DMS114 treated with DMSO at 0.1 percent for 48 hours (cell line): ENCODE results near the gene KRTAP10-8.
"Not testable (repeated sequence)": the region's sequence is repeated elsewhere in the genome, so short reads cannot be mapped to it uniquely, and the experiment has no call there.

Experiments used
- DNase-seq: peaks from one replicate; lab custom pipeline; 2025; ENCODE audit not compliant: unreplicated experiment; lab: John Stamatoyannopoulos, UW

KRTAP10-8 gene

DNA sequence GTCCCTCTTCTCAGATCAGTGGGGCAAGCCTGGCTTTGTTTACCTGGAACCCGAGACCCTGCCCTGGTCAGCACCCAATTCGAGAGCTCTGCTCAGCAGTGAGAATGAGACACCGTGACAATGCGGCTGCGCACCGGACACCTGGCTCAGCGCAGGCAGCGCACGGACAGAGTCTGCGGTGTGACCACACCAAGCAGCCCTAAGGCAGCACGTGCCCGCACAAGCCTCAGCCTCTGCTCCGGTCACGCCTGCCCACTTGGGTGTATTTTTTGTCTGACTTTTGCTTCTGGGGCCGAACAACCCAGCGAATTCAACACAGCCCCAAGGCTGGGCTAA is 4.7 kb downstream of the KRTAP10-8 start:
- no peak for DNase-seq

DNA sequence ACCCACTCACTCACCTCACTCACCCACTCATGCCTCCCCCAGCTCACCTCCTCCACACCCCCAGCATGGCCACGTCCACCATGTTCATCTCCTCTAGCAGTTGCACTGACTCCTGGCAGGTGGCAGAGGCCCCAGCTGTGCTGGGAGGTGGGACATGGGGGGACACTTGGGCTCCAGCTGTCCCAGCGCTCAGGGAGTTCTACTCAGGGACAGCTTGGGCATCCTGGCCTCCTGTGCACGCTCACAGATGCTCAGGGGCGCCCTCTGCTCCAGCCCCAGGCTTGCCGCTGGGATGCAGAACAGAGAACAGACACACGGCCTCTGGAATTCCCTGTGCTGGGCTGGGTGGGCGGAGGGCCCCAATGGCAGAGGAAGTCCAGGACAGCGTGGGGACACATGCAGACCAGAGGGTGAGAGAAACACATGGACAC is 5.2 kb downstream of the KRTAP10-8 start:
- no peak for DNase-seq

DNA sequence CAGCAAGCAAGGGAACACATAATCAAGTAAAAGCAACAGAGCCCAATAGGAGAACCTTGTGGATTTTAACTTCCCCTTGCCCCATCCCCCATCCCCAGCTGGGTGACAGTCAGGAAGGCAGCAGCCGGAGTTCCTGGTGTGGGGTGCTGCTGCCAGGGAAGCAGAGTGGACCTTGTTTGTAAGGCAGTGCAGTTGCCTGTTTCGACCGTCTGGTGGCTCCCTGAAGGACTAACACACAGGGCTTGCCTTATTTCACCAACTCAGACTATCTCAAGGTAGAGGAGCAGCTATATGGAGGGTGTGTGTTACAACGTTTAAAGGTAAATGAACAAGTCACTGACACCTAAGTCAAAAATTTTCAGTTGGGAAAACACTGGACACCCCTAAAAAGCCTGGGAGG is 6.6 kb downstream of the KRTAP10-8 start:
- DNase-seq, result no peak

DNA sequence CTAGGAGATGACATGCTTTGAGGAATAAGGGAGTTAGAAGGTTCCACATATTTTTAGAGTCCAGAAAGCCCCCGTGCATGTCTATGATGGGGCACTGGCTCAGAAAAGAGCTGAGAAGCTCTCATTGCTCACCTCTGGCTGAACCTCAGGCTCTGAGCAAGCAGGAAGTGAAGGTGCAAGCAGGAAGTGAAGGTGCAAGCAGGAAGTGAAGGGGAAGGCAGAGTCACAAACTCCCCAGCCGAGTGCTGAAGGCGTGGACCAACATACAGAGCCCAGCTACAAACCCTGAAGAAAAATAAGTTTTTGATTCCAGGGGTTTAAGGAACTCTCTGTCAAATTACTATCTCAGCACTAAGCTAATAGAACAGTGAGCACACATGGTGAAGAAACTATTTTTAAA is 7.0 kb downstream of the KRTAP10-8 start:
- DNase-seq, result no peak

DNA sequence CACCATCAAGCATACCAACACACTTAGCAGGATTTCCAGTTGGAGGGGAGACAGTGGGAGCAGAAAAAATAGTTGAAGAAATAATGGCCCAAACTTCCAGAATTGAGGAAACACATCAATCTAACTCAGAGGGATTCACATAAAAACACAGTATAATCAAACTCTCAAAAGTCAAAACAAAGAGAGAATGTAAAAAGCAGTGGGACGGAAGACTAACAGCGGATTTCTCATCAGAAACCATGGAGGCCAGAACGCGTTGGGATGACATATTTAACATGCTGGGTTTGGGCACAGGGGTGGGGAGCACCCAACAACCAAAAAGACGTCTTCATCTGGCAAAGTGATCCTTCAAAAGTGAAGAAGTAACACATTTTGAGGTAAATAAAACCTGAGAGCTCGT is 8.0 kb downstream of the KRTAP10-8 start:
- DNase-seq, result no peak

DNA sequence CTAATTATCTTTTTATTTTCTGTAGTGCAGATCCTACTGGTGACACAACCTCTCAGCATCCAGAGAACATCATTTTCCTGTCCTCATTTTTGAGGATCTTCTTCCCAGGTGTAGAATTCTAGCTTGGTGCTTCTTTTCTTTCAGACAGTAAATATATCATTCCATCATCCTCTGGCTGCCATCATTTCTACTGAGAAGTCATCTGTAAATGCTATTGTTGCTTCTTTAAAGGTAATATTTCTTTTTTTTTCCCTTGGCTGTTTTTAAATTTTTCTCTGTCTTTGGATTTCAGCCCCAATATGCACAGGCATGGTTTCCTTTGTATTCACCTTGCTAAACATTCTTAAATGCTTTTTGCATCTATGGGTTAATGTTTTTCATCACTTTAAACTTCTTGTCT is 11.7 kb downstream of the KRTAP10-8 start:
- no peak for DNase-seq

DNA sequence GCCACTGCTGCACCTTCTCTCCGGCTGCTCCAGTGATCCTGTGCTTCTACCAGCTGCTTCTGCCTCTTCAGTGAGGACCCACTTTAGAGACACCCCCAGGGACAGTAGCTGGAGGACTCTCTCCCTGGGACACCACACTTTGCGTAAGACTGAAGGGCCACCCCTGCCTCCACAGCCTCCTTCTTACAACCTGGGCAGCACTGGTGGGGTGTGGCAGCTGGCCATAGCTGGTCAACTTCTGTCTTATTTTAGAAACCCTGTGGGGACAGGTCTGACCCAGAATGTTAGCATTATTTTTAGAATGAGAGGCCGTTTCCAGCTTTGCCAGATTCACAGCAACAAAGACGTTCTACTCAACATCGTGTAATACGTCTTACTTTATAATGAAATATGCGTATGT is 13.9 kb downstream of the KRTAP10-8 start:
- no peak for DNase-seq

DNA sequence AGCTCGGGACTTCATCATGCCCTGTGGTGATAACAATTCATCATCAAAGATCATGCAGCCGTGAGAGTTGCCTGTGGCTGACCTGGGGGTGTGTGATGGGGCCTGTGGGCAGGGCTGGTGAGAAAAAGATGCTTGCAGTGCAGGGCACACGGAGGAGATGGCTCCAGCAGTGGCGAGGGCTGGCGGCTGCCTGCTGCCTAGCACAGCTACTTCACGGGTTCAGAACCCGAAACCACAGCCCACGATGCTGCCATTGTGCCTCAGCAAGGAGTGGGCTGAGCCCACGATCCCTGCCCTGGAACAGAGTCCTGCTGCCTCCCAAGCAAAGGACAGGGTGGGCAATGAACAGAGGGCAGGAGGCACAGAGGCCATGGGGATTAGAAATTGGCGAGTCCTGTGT is 14.4 kb downstream of the KRTAP10-8 start:
- DNase-seq, result no peak

DNA sequence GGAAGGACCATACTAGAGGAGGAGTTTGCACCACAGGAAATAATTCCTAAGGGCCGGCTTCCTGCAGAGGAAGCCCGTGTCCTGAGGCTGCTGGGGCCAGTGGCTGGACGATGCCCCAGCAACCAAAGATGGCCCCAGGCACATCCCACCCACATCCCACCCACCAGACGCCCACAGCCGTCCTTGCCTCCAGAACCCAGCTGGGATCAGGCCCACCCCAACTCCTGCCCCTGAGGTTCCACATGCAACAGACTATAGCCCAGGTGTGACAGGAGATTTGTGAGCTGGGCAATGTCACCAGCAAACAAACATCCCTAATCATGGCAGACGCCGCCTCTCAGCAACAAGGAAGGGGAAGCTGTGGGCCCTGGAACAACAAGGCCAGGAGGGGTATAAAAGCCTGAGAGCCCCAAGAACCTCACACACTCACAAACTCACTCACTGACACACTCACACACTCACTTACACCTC is 14.8 kb downstream of the KRTAP10-8 start, which contains the start of gene KRTAP10-9:
TSS of gene KRTAP10-9 (plus strand) at position 421 of the 471 bp plus-strand sequence. CDS start 79 bp downstream, outside the sequence.
- DNase-seq, result no peak

DNA sequence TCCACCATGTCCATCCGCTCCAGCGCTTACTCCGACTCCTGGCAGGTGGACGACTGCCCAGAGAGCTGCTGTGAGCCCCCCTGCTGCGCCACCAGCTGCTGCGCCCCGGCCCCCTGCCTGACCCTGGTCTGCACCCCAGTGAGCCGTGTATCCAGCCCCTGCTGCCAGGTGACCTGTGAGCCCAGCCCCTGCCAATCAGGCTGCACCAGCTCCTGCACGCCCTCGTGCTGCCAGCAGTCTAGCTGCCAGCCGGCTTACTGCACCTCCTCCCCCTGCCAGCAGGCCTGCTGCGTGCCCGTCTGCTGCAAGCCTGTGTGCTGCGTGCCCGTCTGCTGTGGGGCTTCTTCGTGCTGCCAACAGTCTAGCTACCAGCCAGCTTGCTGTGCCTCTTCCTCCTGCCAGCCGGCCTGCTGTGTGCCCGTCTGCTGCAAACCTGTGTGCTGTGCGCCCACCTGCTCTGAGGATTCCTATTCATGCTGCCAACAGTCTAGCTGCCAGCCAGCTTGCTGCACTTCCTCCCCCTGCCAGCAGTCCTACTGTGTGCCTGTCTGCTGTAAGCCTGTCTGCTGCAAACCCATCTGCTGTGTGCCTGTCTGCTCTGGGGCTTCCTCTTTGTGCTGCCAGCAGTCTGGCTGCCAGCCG is 15.4 kb downstream of the KRTAP10-8 start:
- not testable (repeated sequence) for DNase-seq

DNA sequence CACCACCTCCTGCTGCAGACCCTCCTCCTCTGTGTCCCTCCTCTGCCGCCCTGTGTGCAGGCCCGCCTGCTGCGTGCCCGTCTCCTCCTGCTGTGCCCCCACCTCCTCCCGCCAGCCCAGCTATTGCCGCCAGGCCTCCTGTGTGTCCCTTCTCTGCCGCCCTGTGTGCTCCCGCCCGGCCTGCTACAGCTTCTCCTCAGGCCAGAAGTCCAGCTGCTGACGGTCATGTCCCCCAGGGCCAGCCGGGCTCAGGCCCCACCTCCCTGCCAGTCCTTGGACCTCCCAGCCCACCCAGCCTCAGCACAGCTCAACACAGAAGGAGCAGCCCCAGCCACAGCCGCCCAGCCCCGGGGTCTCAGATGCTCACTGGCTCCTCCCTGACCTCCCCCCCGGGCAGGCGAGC is 16.0 kb downstream of the KRTAP10-8 start:
- not testable (repeated sequence) for DNase-seq

DNA sequence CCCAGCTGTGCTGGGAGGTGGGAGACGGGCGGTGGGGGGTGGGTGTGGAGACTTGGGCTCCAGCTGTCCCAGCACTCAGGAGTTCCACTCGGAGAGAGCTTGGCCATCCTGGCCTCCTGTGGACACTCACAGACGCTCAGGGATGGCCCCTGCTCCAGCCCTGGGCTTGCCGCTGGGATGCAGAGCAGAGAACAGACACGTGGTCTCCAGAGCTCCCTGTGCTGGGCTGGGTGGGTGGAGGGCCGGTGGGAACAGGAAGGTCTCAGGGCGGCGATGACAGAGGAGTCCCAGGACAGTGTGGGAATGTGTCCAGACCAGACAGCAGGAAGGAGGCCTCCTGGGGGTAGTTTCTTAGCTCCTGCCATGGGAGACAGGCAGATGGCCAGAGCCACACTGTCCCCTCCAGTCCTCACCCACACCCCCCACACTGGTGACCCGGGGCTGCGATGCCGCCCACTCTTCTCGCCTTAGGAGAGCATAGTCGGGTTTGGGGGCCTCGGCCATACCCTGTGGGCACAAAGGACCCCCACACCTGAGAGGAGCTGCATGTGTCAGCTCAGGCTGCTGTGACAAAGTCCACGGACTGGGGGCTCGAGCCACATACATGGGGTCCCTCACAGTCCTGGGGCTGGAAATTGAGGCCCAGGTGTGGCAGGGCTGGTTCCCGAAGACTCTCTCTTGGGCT is 17.0 kb downstream of the KRTAP10-8 start:
- no peak for DNase-seq

DNA sequence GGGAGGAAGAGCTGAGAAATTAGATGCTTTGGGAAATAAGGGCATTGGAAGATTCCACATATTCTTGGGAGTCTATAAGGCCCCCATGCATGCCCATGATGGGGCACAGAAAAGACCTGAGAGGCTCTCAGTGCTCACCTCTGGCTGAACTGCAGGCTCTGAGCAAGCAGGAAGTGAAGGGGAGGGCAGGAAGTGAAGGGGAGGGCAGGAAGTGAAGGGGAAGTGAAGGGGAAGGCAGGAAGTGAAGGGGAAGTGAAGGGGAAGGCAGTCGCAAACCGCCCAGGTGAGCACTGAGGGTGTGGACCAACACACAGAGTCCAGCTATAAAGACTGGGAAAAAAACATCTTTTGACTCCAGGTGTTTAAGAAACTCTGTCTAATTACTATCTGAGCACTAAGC is 18.6 kb downstream of the KRTAP10-8 start:
- DNase-seq, result no peak

DNA sequence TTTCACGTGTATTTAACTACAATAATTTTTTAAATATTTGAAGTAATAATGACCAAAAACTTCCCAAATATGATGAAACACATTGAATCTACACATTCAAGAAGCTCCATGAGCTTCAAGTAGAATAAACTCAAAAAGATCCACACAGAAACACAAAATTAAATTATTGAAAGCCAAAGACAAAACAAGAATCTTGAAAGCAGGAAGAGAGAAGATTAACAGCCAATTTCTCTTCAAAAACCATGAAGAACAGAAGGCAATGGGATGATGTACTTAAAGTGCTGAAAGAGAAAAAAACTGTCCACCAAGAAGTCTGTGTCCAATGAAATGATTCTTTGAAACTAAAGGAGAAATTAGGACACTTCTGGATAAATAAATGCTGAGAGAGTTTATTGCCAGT is 20.2 kb downstream of the KRTAP10-8 start:
- DNase-seq, result no peak

DNA sequence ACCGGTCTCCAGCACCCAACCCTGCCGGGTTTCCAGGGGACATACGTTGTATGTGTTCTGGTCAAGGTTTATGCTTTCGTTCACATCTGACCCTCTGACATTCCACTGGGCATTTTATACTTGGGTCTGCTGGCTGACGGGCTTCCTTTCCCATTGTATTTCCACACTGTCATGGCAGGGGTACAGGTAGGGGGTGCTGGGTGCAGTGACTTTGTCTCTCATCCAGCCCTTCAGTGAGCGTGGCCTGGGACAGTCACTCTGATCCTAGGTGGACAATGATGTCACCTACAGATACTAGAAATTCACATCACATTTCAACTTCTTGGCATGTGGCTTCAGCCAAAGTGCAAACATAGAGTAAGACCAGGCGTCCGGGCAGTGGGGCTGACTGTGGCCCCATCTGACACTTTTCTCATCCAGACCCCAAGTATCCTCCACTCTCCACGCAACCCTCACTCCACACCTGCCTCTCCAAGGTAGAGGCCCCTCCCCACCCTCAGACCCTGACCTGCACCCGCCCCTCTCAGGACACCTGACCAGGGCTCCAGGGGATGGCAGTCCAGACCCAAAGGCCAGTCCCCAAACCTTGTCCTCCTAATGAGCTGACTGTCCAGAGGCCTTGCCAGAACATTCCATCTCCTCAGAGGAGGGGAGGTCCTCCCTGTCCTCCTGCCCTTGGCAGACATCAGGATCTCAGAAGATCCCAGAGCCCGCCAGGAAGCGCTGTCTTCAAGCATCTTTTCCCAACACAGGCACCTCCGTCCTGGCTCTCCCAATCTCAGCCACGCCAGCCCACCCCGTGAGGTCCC is 24.5 kb downstream of the KRTAP10-8 start:
- DNase-seq, result no peak

DNA sequence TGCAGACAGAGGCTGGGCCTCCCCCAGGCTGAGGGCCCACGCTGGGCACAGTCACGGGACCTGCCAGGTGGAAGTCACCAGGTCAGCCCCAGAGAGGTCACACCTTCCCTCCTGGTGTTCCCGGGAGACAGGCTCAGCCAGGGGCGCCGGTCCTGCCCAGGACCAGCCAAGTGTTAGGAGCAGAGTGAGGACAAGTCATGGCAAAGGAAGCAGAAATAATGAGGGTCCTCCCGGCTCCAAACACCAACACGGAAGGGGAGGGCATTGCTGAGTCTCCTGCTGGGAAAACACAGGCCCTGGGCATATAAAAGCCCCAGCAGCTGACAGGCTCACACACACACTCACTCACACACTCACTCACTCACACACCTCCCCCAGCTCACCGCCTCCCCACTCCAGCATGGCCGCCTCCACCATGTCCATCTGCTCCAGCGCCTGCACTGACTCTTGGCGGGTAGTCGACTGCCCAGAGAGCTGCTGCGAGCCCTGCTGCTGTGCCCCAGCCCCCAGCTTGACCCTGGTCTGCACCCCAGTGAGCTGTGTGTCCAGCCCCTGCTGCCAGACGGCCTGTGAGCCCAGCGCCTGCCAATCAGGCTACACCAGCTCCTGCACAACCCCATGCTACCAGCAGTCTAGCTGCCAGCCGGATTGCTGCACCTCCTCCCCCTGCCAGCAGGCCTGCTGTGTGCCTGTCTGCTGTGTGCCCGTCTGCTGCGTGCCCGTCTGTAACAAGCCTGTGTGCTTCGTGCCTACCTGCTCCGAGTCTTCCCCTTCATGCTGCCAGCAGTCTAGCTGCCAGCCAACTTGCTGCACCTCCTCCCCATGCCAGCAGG is 25.4 kb downstream of the KRTAP10-8 start, which contains the start of gene KRTAP10-10:
TSS of gene KRTAP10-10 (plus strand) at position 339 of the 833 bp plus-strand sequence. CDS start at position 401, 62 bp downstream.
- no peak for DNase-seq

DNA sequence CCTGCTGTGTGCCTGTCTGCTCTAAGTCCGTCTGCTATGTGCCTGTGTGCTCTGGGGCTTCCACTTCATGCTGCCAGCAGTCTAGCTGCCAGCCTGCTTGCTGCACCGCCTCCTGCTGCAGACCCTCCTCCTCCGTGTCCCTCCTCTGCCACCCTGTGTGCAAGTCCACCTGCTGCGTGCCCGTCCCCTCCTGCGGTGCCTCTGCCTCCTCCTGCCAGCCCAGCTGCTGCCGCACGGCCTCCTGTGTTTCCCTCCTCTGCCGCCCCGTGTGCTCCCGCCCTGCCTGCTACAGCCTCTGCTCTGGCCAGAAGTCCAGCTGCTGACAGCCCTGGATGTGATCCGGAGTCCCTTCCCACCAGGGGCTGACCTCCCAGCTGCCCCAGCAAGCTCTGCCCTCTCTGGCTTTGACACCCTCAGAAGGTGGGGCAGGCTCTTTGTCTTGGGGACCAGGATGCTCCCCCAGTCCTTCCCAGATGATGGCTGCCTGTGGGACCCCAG is 26.0 kb downstream of the KRTAP10-8 start:
- not testable (repeated sequence) for DNase-seq

DNA sequence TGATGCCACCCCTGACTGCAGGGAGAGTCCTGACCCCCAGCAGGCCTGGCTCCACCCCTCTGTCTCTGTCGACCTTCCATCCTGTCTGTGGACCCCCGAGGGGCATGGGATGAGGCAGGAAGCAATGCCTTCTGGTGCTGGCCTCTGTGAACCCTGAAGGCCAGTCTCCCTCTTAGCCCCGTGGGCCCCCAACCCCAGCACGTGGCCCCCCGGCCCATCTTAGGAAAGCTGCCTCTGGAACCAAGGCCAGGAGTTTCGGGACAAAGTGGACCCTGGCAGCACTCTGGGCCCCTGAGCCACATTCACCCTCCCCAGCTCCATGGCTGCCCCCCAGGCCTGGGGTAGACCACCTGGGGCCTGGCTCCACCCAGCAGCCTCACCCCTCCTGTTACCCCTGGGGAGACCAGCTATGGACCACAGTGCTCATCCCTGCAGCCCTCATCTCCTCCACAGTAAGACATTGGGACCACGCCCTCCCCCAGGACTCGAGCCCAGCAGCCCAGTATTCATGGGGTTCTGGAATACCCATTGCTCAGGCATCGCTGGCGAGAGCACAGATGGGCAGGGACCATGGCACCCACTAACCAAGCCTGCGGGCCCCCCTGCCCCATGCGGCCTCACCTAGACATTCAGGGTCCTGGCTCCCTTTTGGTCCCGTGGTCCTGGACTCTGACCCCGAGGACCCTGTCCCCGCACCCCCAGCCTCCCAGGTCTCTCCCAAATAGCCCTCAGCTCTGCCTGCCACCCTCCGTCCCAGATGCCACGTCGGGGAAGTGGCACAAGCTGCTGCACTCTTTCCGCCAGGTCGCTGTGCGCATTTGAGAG is 26.8 kb downstream of the KRTAP10-8 start:
- DNase-seq, result not testable (repeated sequence)

DNA sequence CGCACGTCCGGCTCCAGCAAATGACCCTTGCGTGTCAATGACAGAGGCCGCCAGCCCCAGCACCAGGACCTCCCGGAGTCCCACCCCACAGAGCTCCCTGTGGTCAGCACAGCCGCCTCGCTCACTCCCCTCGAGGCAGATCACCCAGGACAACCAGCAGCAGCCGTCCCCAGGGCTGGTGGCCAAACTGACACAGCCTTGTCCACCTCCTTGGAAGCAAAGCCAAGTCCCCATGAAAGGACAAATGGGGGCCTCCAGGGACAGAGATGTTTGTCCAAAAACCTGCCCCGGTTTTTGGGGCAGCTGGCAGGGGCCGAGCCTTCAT is 27.4 kb downstream of the KRTAP10-8 start:
- no peak for DNase-seq

DNA sequence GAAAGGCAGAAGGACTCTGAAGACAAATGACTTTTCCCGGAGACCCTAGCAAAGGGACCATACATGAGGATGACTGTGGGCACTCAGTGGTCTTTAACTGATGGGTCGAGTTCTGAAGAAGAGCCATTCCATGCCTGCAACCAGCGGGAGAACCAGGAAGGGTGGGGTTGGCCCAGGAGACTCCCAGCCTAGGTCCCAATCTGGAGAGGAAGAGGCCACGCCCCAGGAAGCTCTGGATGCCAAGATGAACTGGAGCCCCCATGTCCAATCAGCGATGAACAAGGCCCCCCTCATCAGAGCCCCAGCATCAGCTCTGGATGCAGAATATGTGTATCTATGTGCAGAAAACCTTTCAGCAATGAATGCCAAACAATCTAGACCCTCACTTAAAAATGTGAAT is 28.9 kb downstream of the KRTAP10-8 start:
- DNase-seq, result no peak
